AG20443 (cell line): ENCODE results near the gene TRMT61A.

Experiments
- DNase-seq: peaks from one replicate; pipeline ENCODE4 v3.0.0; 2012; ENCODE audit warnings: low spot score, mixed read lengths

TRMT61A gene

GRCh38 chr14:103547455-103547940 lies 18.5 kb downstream of the TRMT61A start:
- no peak for DNase-seq

- no peak for DNase-seq
Observed at GRCh38 chr14:103547941-103548462, 19.0 kb downstream of the TRMT61A start.

- DNase-seq = no peak
Observed at GRCh38 chr14:103548463-103549351, 19.7 kb downstream of the TRMT61A start.

GRCh38 chr14:103549361-103550311 lies 20.6 kb downstream of the TRMT61A start:
- no peak for DNase-seq

GRCh38 chr14:103550451-103551337 lies 21.7 kb downstream of the TRMT61A start:
- no peak for DNase-seq

GRCh38 chr14:103551338-103551762 lies 22.4 kb downstream of the TRMT61A start:
- DNase-seq = peak; percentile 67

- peak; percentile 76 for DNase-seq
Observed at GRCh38 chr14:103552011-103552845, 23.2 kb downstream of the TRMT61A start.

GRCh38 chr14:103552846-103553210 lies 23.8 kb downstream of the TRMT61A start:
- DNase-seq = no peak

GRCh38 chr14:103555559-103556337 lies 26.8 kb downstream of the TRMT61A start:
- DNase-seq = no peak

GRCh38 chr14:103556946-103557758 lies 28.2 kb downstream of the TRMT61A start:
- DNase-seq = no peak

GRCh38 chr14:103558071-103558882 lies 29.3 kb downstream of the TRMT61A start:
- DNase-seq = peak; percentile 64

- no peak for DNase-seq
Observed at GRCh38 chr14:103559766-103560165, 30.8 kb downstream of the TRMT61A start.

- no peak for DNase-seq
Observed at GRCh38 chr14:103560691-103561090, 31.7 kb downstream of the TRMT61A start.

- peak; percentile 75 for DNase-seq
Observed at GRCh38 chr14:103561381-103562178, 32.6 kb downstream of the TRMT61A start.

GRCh38 chr14:103562179-103562428 lies 33.1 kb downstream of the TRMT61A start:
- DNase-seq = peak; percentile 69

- DNase-seq = peak; percentile 94
Observed at GRCh38 chr14:103562429-103563225, 33.6 kb downstream of the TRMT61A start, which contains the start of the genes BAG5 and COA8. TSS of gene BAG5 (minus strand) at chr14:103562657. CDS start at chr14:103561164, 1,493 bp downstream. TSS of gene COA8 (plus strand) at chr14:103562960. CDS start at chr14:103563002, 42 bp downstream.
